GM23338 (cell line): ENCODE data around the gene MAP7D3.

Experiments
- CTCF ChIP-seq, 2 experiments: fragments of 200-600 bp in 1 of 2; sonication (generic) in 1 of 2; conservative IDR thresholded peaks; 2 replicates each; pipeline versions ENCODE4 v1.5.1 to v1.6.1; 2016 to 2017; ENCODE audit warnings: antibody characterized with exemption in 2 of 2, low read depth in 2 of 2, mild to moderate bottlenecking in 2 of 2, moderate library complexity in 1 of 2
- ETS1 ChIP-seq: IDR thresholded peaks from 2 replicates; pipeline ENCODE4 v1.6.1; 2016; ENCODE audit warnings: antibody characterized with exemption
- EZH2 ChIP-seq: fragments of 200-600 bp; sonication (generic); IDR thresholded peaks from one replicate; pipeline ENCODE4 v1.8.0; 2017; ENCODE audit warnings: antibody characterized with exemption, mild to moderate bottlenecking, low read depth; ENCODE audit not compliant: unreplicated experiment
- EZH2phosphoT487 ChIP-seq: fragments of 200-600 bp; sonication (generic); IDR thresholded peaks from one replicate; pipeline ENCODE4 v1.8.1; 2018; ENCODE audit warnings: antibody characterized with exemption; ENCODE audit not compliant: unreplicated experiment
- JUNB ChIP-seq: IDR thresholded peaks from one replicate; pipeline ENCODE4 v1.6.1; 2016; ENCODE audit warnings: antibody characterized with exemption; ENCODE audit not compliant: unreplicated experiment
- POLR2AphosphoS5 ChIP-seq: IDR thresholded peaks from 2 replicates; pipeline ENCODE4 v1.6.1; 2016; ENCODE audit warnings: antibody characterized with exemption, low read depth
- REST ChIP-seq: IDR thresholded peaks from one replicate; pipeline ENCODE4 v1.6.1; 2018; ENCODE audit warnings: antibody characterized with exemption; ENCODE audit not compliant: unreplicated experiment
- ZNF331 ChIP-seq: fragments of 250-450 bp; sonication (Bioruptor Pico); IDR thresholded peaks from 2 replicates; pipeline ENCODE4 v1.5.0; 2020; ENCODE audit warnings: low read depth, mild to moderate bottlenecking, moderate library complexity

GRCh38 chrX:136271300-136271699, 20.1 kb upstream of the MAP7D3 start:
- TF ChIP-seq CTCF (conservative IDR thresholded peaks at IDR 0.05; ENCODE audit: low read depth in 2 of 2) (no peak), ZNF331 (CRISPR knock-in tag) (no peak), EZH2 (no peak), POLR2AphosphoS5 (no peak), EZH2phosphoT487 (no peak), ETS1 (no peak), REST (no peak), JUNB (no peak)
